ENCODE measurements around the gene LRRC42.

LRRC42 gene

DNA sequence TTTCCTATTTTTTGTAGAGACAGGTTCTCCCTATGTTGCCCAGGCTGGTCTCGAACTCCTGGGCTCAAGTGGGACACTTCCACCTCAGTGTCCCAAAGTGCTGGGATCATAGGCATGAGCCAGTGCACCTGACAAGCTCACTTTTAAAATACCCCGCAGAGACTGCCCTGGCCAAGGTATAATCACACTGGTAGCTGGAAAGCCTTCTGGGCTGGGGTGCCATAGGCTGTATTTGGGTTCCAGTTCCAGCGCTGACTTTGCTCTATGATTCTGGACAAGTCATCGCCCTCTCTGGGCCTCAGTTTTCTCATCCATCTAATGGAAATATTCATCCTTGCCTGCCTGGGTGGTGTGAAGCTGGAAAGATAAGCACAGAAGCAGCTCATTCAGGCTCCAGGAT lies 61.5 kb downstream of the LRRC42 start:
- no peak for DNase-seq

DNA sequence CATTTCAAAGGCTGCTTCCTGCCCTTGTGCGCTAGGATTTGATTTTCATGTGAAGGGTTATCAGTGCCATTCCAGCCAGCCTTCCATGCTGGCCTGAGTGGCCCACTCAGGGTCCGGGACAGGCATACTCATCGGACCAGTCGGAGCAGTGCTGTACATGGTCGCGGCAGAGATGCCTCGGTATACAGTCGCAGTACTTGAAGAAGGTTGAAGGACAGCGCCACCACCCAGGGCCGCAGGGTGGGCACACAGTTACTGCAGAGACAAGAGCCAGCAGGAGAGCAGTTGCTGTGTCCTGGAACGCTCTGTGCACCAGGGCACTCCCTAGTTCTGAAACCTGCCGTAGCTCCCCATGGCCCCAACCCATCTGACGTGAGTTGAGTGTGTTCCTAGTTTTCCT lies 62.7 kb downstream of the LRRC42 start:
- DNase-seq, result no peak

DNA sequence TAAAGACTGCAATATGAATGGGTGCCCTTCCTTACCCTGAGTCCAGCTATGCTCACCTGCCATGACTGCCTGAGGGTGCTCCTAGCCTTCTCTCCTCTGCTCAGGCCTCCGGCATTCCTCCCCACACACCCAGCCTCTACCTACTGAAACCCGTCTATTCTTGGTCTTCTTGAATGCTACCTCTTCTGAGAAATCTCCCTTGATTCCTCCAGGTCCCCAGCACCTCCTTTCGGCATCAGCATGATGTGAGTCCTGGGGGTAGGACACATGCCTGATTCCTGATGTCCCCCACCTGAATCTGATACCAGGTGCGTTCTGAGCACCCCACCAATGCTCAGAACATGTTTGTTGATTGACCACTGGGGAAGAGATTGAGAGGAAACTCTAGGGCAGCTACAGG lies 63.3 kb downstream of the LRRC42 start:
- no peak for DNase-seq

- DNase-seq, result no peak
Measured at GRCh38 chr1:54010415-54011117, 64.4 kb downstream of the LRRC42 start.

- DNase-seq, result no peak
Measured at GRCh38 chr1:54011316-54012007, 65.3 kb downstream of the LRRC42 start.

- no peak for DNase-seq
Measured at GRCh38 chr1:54012008-54012325, 65.8 kb downstream of the LRRC42 start.

- DNase-seq, result no peak
Measured at GRCh38 chr1:54012863-54013262, 66.7 kb downstream of the LRRC42 start.

DNA sequence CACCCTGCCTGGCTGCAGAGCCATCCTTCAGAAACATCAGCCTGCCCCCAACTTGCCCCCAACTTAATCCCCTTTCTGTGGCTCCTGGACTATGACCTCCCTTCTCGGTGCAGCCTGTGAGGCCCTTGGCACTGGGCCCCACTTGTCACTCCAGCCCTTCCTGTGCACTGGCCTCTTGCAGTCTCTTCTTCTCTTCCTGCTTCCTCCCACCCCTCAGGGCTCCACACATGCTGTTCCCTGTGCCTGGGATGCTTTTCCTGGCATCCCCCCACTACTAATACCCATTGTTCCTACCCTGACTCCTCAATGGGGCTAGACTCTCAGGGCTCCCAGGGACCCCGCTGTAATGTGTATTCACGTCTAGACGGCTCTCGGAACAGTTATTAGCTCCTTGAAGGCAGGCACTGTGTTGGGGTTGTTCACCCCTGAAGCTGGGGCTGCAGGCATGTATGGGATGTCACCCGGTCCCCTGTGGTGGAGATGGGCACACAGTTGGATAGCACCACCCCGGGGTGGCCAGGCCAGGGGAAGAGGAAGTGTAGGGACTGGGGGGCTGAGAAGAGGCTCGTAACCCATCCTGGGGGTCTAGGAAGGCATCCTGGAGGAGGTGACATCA lies 67.4 kb downstream of the LRRC42 start:
- no peak for DNase-seq

- DNase-seq, result no peak
Measured at GRCh38 chr1:54014009-54014629, 68.0 kb downstream of the LRRC42 start.

- DNase-seq, result no peak
Measured at GRCh38 chr1:54016343-54017282, 70.5 kb downstream of the LRRC42 start.
